Liver (tissue), 9 donors: ENCODE measurements around the gene ACTR3C. TPM values are rescaled to one million over a fixed set of nuclear protein-coding genes. Genes with fewer than 3 reads are reported as not detected.

Experiments
- DNase-seq: peaks from one replicate; pipeline ENCODE4 v3.0.0-alpha.2; 2017; ENCODE audit warnings: low spot score
- H3K27ac ChIP-seq, 2 donors: one replicate each; pipeline ENCODE4 v1.7.0; 2013; ENCODE audit warnings: inconsistent platforms in 2 of 2, low read length in 2 of 2, control low read depth in 1 of 2, low read depth in 1 of 2, mild to moderate bottlenecking in 1 of 2
- H3K27me3 ChIP-seq, 4 donors: one replicate each; pipeline versions ENCODE4 v1.6.1 to v1.7.0; 2013; ENCODE audit warnings: low read length in 3 of 4, inconsistent platforms in 1 of 4, mild to moderate bottlenecking in 1 of 4, moderate library complexity in 1 of 4; ENCODE audit not compliant: control insufficient read depth in 4 of 4, insufficient read depth in 4 of 4
- H3K36me3 ChIP-seq, 4 donors: one replicate each; pipeline versions ENCODE4 v1.6.1 to v1.7.0; 2013; ENCODE audit warnings: low read length in 3 of 4, mild to moderate bottlenecking in 3 of 4, low read depth in 1 of 4, moderate library complexity in 1 of 4; ENCODE audit not compliant: control insufficient read depth in 4 of 4, insufficient read depth in 3 of 4
- H3K4me1 ChIP-seq, 4 donors: one replicate each; pipeline versions ENCODE4 v1.6.1 to v1.7.0; 2013; ENCODE audit warnings: low read length in 3 of 4, mild to moderate bottlenecking in 3 of 4, moderate library complexity in 1 of 4; ENCODE audit not compliant: control insufficient read depth in 4 of 4, insufficient read depth in 4 of 4
- H3K4me3 ChIP-seq, 3 donors: one replicate each; pipeline versions ENCODE4 v1.6.1 to v1.7.0; 2013; ENCODE audit warnings: low read length in 3 of 3, control low read depth in 1 of 3, low read depth in 1 of 3, mild to moderate bottlenecking in 1 of 3
- H3K9ac ChIP-seq, 2 donors: one replicate each; pipeline ENCODE4 v1.7.0; 2013; ENCODE audit warnings: low read length in 2 of 2, mild to moderate bottlenecking in 2 of 2, moderate library complexity in 2 of 2, control low read depth in 1 of 2, low read depth in 1 of 2
- H3K9me3 ChIP-seq, 4 donors: one replicate each; pipeline versions ENCODE4 v1.6.1 to v1.7.0; 2013; ENCODE audit warnings: low read length in 3 of 4; ENCODE audit not compliant: control insufficient read depth in 4 of 4
- EGR1 ChIP-seq, 2 donors: IDR thresholded peaks; 2 replicates each; pipeline ENCODE4 v1.6.1; 2016 to 2018; ENCODE audit warnings: antibody characterized with exemption in 2 of 2, low read depth in 2 of 2
- FOXA1 ChIP-seq: IDR thresholded peaks from 2 replicates; pipeline ENCODE4 v1.6.1; 2016; ENCODE audit warnings: antibody characterized with exemption
- FOXA2 ChIP-seq: IDR thresholded peaks from 2 replicates; pipeline ENCODE4 v1.6.1; 2016; ENCODE audit warnings: antibody characterized with exemption
- GABPA ChIP-seq, 2 donors: IDR thresholded peaks in 1 of 2; conservative IDR thresholded peaks in 1 of 2; 2 replicates each; pipeline ENCODE4 v1.6.1; 2016; ENCODE audit warnings: antibody characterized with exemption in 2 of 2, mild to moderate bottlenecking in 1 of 2, moderate library complexity in 1 of 2
- HNF4A ChIP-seq, 2 donors: conservative IDR thresholded peaks; 2 replicates each; pipeline ENCODE4 v1.6.1; 2016; ENCODE audit warnings: antibody characterized with exemption in 2 of 2, mild to moderate bottlenecking in 2 of 2
- HNF4G ChIP-seq: IDR thresholded peaks from 2 replicates; pipeline ENCODE4 v1.6.1; 2016; ENCODE audit warnings: antibody characterized with exemption
- JUND ChIP-seq, 2 donors: IDR thresholded peaks; 2 replicates each; pipeline ENCODE4 v1.6.1; 2016; ENCODE audit warnings: antibody characterized with exemption in 2 of 2
- RAD21 ChIP-seq, 2 donors: IDR thresholded peaks; 2 replicates each; pipeline ENCODE4 v1.6.1; 2016; ENCODE audit warnings: antibody characterized with exemption in 2 of 2, mild to moderate bottlenecking in 2 of 2
- RXRA ChIP-seq, 2 donors: IDR thresholded peaks; 2 replicates each; pipeline ENCODE4 v1.6.1; 2017 to 2018; ENCODE audit warnings: antibody characterized with exemption in 2 of 2, mild to moderate bottlenecking in 1 of 2
- SP1 ChIP-seq: IDR thresholded peaks from 2 replicates; pipeline ENCODE4 v1.6.1; 2018; ENCODE audit warnings: antibody characterized with exemption, mild to moderate bottlenecking
- TAF1 ChIP-seq: conservative IDR thresholded peaks from 2 replicates; pipeline ENCODE4 v1.6.1; 2016; ENCODE audit warnings: antibody characterized with exemption, mild to moderate bottlenecking
- YY1 ChIP-seq: IDR thresholded peaks from 2 replicates; pipeline ENCODE4 v1.6.1; 2016; ENCODE audit warnings: antibody characterized with exemption, mild to moderate bottlenecking
- WGBS: extraction: QIAGEN DNeasy Blood & Tissue Kit; methylation state at CpG from one replicate; pipeline ENCODE4 v1.1.7; 2013; 5-methylcytosine and 5-hydroxymethylcytosine counted together
- polyA plus RNA-seq, 2 donors: library from polyadenylated mRNA; stranded (reverse) in 1 of 2; unstranded in 1 of 2; fragments of 200-250 nt in 1 of 2; fragments of >200 nt in 1 of 2; fragmentation: Nextera tagmentation in 1 of 2; extraction: Ambion mirVana in 1 of 2; gene quantifications; one replicate each; pipeline versions ENCODE4 v1.2.1 to v1.2.3, GENCODE V29; 2013 to 2015
- total RNA-seq, 2 donors: library from RNA; depleted of rRNA; stranded (reverse); fragments of >200 nt; gene quantifications; one replicate each; pipeline ENCODE4 v1.2.3, GENCODE V29; 2014
- TF ChIP-seq, protein P1 (sequence below): IDR thresholded peaks from 2 replicates; pipeline ENCODE4 v1.6.1; 2016; ENCODE audit warnings: antibody characterized with exemption
- TF ChIP-seq, protein P2 (sequence below): IDR thresholded peaks from 2 replicates; pipeline ENCODE4 v1.6.1; 2016; ENCODE audit warnings: antibody characterized with exemption
- TF ChIP-seq, protein P3 (sequence below): fragments of 150-350 bp; IDR thresholded peaks from 2 replicates; pipeline ENCODE4 v1.5.1; 2017; ENCODE audit warnings: improper control_type of control experiment, low read depth, low read length; ENCODE audit not compliant: missing input control
- TF ChIP-seq, protein P4 (sequence below): IDR thresholded peaks from 2 replicates; pipeline ENCODE4 v1.6.1; 2016; ENCODE audit warnings: antibody characterized with exemption, mild to moderate bottlenecking
- TF ChIP-seq, protein P5 (sequence below): IDR thresholded peaks from 2 replicates; pipeline ENCODE4 v1.6.1; 2016; ENCODE audit warnings: antibody characterized with exemption
- donor health status: healthy.
- donor health status: healthy.
- donor health status: healthy.
- donor health status: healthy.
- donor health status: healthy.

Gene ACTR3C
- total and polyA plus RNA-seq, 4 donors: 3.0 to 61.7 (median 28.3) TPM

DNA sequence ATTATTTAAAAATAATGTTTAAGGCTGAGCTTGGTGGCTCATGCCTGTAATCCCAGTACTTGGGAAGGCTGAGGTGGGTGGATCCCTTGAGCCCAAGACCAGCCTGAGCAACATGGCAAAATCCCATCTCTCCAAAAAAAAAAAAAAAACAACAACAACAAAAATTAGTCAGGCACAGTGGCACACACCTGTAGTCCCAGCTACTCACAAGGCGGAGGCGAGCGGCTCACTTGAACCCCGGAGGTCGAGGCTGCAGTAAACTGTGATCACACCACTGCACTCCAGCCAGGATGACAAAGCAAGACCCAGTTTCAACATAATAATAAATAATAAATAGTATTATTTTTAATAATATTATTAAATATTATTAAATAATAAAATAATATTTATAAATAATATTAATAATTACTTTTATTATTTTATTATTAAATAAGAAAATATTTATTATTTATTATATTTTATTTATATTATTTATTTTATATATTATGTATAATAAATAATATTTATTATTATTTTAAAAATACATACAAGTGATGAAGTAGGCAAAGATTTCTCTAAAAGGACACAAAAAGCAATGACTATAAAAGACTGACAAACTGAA lies 8.6 kb downstream of the ACTR3C start:
- DNase-seq: no peak
- H3K27me3 ChIP-seq: no peaks in the 10 kb centered on the region
- no peak overlapping the region for H3K9ac ChIP-seq
- no peak overlapping the region for H3K4me3 ChIP-seq
- 97% methylated on average over 5 of the region's 5 CpGs for WGBS
- H3K4me1 ChIP-seq: peaks cover 0 to 11% (median 7%) of the 10 kb centered on the region in 4 donors
- H3K9me3 ChIP-seq: no peaks in the 10 kb centered on the region
- H3K36me3 ChIP-seq: no peaks in the 10 kb centered on the region
- no peak overlapping the region for H3K27ac ChIP-seq
- no peak for TF ChIP-seq RAD21 (IDR thresholded peaks at IDR 0.05)
- TF ChIP-seq, protein P1, sequence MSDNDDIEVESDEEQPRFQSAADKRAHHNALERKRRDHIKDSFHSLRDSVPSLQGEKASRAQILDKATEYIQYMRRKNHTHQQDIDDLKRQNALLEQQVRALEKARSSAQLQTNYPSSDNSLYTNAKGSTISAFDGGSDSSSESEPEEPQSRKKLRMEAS: no peak
- TF ChIP-seq, protein P2, sequence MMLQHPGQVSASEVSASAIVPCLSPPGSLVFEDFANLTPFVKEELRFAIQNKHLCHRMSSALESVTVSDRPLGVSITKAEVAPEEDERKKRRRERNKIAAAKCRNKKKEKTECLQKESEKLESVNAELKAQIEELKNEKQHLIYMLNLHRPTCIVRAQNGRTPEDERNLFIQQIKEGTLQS: no peak
- no peak for TF ChIP-seq RXRA (IDR thresholded peaks at IDR 0.05)
- TF ChIP-seq, protein P3, sequence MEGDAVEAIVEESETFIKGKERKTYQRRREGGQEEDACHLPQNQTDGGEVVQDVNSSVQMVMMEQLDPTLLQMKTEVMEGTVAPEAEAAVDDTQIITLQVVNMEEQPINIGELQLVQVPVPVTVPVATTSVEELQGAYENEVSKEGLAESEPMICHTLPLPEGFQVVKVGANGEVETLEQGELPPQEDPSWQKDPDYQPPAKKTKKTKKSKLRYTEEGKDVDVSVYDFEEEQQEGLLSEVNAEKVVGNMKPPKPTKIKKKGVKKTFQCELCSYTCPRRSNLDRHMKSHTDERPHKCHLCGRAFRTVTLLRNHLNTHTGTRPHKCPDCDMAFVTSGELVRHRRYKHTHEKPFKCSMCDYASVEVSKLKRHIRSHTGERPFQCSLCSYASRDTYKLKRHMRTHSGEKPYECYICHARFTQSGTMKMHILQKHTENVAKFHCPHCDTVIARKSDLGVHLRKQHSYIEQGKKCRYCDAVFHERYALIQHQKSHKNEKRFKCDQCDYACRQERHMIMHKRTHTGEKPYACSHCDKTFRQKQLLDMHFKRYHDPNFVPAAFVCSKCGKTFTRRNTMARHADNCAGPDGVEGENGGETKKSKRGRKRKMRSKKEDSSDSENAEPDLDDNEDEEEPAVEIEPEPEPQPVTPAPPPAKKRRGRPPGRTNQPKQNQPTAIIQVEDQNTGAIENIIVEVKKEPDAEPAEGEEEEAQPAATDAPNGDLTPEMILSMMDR: no peak
- TF ChIP-seq, protein P4, sequence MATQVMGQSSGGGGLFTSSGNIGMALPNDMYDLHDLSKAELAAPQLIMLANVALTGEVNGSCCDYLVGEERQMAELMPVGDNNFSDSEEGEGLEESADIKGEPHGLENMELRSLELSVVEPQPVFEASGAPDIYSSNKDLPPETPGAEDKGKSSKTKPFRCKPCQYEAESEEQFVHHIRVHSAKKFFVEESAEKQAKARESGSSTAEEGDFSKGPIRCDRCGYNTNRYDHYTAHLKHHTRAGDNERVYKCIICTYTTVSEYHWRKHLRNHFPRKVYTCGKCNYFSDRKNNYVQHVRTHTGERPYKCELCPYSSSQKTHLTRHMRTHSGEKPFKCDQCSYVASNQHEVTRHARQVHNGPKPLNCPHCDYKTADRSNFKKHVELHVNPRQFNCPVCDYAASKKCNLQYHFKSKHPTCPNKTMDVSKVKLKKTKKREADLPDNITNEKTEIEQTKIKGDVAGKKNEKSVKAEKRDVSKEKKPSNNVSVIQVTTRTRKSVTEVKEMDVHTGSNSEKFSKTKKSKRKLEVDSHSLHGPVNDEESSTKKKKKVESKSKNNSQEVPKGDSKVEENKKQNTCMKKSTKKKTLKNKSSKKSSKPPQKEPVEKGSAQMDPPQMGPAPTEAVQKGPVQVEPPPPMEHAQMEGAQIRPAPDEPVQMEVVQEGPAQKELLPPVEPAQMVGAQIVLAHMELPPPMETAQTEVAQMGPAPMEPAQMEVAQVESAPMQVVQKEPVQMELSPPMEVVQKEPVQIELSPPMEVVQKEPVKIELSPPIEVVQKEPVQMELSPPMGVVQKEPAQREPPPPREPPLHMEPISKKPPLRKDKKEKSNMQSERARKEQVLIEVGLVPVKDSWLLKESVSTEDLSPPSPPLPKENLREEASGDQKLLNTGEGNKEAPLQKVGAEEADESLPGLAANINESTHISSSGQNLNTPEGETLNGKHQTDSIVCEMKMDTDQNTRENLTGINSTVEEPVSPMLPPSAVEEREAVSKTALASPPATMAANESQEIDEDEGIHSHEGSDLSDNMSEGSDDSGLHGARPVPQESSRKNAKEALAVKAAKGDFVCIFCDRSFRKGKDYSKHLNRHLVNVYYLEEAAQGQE: no peak
- no peak for TF ChIP-seq SP1
- TF ChIP-seq, protein P5, sequence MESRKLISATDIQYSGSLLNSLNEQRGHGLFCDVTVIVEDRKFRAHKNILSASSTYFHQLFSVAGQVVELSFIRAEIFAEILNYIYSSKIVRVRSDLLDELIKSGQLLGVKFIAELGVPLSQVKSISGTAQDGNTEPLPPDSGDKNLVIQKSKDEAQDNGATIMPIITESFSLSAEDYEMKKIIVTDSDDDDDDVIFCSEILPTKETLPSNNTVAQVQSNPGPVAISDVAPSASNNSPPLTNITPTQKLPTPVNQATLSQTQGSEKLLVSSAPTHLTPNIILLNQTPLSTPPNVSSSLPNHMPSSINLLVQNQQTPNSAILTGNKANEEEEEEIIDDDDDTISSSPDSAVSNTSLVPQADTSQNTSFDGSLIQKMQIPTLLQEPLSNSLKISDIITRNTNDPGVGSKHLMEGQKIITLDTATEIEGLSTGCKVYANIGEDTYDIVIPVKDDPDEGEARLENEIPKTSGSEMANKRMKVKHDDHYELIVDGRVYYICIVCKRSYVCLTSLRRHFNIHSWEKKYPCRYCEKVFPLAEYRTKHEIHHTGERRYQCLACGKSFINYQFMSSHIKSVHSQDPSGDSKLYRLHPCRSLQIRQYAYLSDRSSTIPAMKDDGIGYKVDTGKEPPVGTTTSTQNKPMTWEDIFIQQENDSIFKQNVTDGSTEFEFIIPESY: no peak
- TF ChIP-seq YY1: no peak
- TF ChIP-seq HNF4A (conservative IDR thresholded peaks at IDR 0.05): no peak

DNA sequence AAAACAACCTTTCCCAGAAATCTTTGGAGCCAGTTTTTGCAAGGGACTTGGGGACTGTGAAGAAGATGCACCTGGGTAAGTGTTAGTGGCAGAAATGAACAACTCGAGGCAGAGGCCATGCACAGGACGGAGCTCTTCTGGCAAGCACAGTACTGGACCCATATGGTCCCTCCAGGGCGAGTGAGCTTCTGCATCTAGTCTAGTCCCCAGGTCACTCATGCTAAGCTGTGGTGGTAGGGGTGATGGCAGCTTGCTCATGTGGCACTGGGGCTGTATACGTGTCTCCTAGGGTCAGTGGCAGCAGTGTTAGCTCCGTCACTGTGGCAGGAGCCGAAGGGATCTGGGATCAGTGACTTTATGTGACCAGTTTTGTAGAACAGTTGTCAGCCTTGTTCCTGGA lies 9.5 kb downstream of the ACTR3C start:
- Histone ChIP-seq H3K9me3 (no peaks in the 10 kb centered on the region), H3K27ac (no peak overlapping the region), H3K4me1 (peaks cover 0 to 8% (median 4%) of the 10 kb centered on the region in 4 donors), H3K4me3 (no peak overlapping the region), H3K36me3 (no peaks in the 10 kb centered on the region), H3K27me3 (no peaks in the 10 kb centered on the region), H3K9ac (no peak overlapping the region)
- WGBS: 96% methylated on average over 6 of the region's 6 CpGs
- DNase-seq: no peak
- TF ChIP-seq YY1 (no peak), HNF4G (no peak), TAF1 (no peak), RXRA (IDR thresholded peaks at IDR 0.05) (no peak), JUND (IDR thresholded peaks at IDR 0.05) (no peak), FOXA1 (no peak), FOXA2 (no peak), SP1 (no peak), GABPA (IDR thresholded peaks at IDR 0.05 in 1 of 2, conservative IDR thresholded peaks at IDR 0.05 in 1 of 2) (no peak), RAD21 (IDR thresholded peaks at IDR 0.05) (no peak), EGR1 (IDR thresholded peaks at IDR 0.05; ENCODE audit: low read depth in 2 of 2) (no peak)
- TF ChIP-seq, protein P4: no peak
- TF ChIP-seq, protein P5: no peak
